NB4 (cell line): Measurements from ENCODE around the gene DUSP28.
"Not testable (repeated sequence)": the region's sequence is repeated elsewhere in the genome, so short reads cannot be mapped to it uniquely, and the experiment has no call there.

Source experiments
- MYC ChIP-seq: IDR thresholded peaks from 2 replicates; pipeline ENCODE4 v1.6.1; 2011; ENCODE audit warnings: low read depth, low read length
- POLR2A ChIP-seq: IDR thresholded peaks from 2 replicates; pipeline ENCODE4 v1.6.1; 2011; ENCODE audit warnings: mild to moderate bottlenecking; ENCODE audit not compliant: insufficient read length; ENCODE audit errors: extremely low read depth
- TF ChIP-seq, protein P1 (sequence below): IDR thresholded peaks from one replicate; pipeline ENCODE4 v1.5.1; 2012; ENCODE audit warnings: low read depth, low read length
- TF ChIP-seq, protein P2 (sequence below): IDR thresholded peaks from 2 replicates; pipeline ENCODE4 v1.6.1; 2011; ENCODE audit warnings: low read depth, low read length

DNA sequence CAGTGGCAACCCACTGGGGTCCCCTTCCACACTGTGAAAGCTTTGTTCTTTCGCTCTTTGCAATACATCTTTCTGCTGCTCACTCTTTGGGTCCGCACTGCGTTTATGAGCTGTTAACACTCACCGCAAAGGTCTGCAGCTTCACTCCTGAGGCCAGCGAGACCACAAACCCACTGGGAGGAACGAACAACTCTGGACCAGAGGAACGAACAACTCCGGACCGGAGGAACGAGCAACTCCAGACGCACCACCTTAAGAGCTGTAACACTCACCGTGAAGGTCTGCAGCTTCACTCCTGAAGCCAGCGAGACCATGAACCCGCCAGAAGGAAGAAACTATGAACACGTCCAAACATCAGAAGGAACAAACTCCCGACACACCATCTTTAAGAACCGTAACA lies 21.1 kb upstream of the DUSP28 start:
- TF ChIP-seq, protein P1, sequence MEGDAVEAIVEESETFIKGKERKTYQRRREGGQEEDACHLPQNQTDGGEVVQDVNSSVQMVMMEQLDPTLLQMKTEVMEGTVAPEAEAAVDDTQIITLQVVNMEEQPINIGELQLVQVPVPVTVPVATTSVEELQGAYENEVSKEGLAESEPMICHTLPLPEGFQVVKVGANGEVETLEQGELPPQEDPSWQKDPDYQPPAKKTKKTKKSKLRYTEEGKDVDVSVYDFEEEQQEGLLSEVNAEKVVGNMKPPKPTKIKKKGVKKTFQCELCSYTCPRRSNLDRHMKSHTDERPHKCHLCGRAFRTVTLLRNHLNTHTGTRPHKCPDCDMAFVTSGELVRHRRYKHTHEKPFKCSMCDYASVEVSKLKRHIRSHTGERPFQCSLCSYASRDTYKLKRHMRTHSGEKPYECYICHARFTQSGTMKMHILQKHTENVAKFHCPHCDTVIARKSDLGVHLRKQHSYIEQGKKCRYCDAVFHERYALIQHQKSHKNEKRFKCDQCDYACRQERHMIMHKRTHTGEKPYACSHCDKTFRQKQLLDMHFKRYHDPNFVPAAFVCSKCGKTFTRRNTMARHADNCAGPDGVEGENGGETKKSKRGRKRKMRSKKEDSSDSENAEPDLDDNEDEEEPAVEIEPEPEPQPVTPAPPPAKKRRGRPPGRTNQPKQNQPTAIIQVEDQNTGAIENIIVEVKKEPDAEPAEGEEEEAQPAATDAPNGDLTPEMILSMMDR = not testable (repeated sequence)
- TF ChIP-seq, protein P2, sequence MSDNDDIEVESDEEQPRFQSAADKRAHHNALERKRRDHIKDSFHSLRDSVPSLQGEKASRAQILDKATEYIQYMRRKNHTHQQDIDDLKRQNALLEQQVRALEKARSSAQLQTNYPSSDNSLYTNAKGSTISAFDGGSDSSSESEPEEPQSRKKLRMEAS = not testable (repeated sequence)
- TF ChIP-seq POLR2A, MYC: not testable (repeated sequence)
